Fibroblast of pulmonary artery (primary cell): Measurements from ENCODE around the gene SLCO2B1.
A peak's percentile ranks its signal among the peaks of the same experiment; 100 is the strongest.

Source experiments
- DNase-seq: peaks from one replicate; pipeline ENCODE4 v3.0.0-alpha.2; 2010; ENCODE audit warnings: low read depth
- H3K4me3 ChIP-seq: replicated peaks from 2 replicates; pipeline ENCODE4 v1.5.1; 2011; ENCODE audit warnings: low read depth, mild to moderate bottlenecking, control low read depth, low read length, moderate library complexity
- TF ChIP-seq, protein P1 (sequence below): IDR thresholded peaks from 2 replicates; pipeline ENCODE4 v1.5.1; 2011; ENCODE audit warnings: mild to moderate bottlenecking, control low read depth, low read length, inconsistent platforms; ENCODE audit errors: missing control alignments

The SLCO2B1 gene

GRCh38 chr11:75161506-75162095 is 10.7 kb downstream of the SLCO2B1 start:
- no peak overlapping the region for H3K4me3 ChIP-seq
- TF ChIP-seq, protein P1, sequence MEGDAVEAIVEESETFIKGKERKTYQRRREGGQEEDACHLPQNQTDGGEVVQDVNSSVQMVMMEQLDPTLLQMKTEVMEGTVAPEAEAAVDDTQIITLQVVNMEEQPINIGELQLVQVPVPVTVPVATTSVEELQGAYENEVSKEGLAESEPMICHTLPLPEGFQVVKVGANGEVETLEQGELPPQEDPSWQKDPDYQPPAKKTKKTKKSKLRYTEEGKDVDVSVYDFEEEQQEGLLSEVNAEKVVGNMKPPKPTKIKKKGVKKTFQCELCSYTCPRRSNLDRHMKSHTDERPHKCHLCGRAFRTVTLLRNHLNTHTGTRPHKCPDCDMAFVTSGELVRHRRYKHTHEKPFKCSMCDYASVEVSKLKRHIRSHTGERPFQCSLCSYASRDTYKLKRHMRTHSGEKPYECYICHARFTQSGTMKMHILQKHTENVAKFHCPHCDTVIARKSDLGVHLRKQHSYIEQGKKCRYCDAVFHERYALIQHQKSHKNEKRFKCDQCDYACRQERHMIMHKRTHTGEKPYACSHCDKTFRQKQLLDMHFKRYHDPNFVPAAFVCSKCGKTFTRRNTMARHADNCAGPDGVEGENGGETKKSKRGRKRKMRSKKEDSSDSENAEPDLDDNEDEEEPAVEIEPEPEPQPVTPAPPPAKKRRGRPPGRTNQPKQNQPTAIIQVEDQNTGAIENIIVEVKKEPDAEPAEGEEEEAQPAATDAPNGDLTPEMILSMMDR: no peak
- DNase-seq: peak; percentile 52

DNA sequence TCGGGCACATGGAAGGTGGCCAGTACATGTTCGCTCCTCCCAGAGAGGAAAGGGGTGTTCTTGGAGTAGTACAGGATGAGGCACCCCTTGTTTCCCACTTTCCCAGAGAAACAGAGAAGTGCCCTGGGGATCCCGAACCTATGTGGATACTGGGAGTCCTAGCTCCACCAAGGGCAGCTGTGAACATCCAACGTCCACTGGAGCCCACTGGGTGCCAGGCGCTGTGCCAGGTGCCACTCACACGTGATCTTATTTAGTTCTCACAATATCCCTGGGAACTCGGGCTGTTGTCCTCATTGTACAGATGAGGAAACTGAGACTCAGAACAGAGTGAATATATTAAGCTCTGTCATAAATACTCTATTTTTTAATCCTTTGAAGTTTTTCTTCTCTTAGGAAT is 12.0 kb downstream of the SLCO2B1 start:
- TF ChIP-seq, protein P1: no peak
- H3K4me3 ChIP-seq: no peak overlapping the region
- DNase-seq: no peak

DNA sequence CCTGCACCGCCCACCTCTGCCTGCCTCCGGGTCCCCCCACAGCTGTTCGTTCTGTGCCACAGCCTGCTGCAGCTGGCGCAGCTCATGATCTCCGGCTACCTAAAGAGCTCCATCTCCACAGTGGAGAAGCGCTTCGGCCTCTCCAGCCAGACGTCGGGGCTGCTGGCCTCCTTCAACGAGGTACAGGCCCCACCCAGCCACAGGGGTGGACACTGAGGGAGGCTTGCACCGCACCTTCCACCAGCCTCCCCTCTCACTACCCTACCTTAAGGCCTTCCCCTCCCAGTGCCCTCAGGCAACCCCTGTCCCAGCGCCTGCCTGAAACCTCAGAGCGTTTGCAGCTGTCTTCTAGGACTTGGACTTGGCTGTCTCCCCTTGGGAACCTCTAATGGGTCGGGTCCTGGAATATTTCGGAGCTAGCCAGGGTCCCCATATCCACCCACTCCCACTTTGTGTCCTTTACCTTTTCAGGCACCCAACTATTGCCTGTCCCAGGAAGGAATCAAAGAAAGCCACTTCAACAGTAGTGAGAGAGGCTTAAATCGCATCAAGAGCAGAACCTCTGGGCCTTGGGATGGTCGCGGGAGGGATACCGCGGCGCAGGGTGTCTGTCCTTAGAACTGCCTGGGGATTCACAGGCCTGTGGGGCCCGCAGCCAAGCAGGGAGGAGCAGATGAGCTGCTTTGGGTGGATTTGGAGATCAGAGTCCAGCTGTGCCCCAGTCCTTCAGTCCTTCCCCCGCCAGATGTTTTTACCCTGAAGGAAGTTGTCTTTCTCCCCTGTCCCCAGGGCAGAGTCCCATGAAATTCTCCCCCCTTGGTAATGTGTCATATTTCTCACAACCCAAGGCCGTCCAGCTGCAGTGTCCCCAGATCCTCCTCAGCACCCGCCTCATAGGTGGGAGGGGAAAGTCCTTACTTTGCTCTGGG is 13.3 kb downstream of the SLCO2B1 start:
- TF ChIP-seq, protein P1: no peak
- DNase-seq: no peak
- H3K4me3 ChIP-seq: no peak overlapping the region

DNA sequence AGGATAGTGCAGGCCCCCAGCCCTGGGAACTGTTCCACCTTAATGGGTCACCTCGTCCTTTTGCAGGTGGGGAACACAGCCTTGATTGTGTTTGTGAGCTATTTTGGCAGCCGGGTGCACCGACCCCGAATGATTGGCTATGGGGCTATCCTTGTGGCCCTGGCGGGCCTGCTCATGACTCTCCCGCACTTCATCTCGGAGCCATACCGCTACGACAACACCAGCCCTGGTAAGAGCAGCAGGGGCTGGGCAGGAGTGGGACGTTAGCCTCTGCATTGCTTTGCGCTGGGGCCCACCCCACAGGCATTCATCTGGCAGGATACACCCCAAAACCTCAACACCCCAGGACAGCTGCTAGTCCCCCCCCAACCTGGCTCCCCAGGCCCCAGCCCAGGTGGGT is 14.8 kb downstream of the SLCO2B1 start:
- no peak for DNase-seq
- H3K4me3 ChIP-seq: no peak overlapping the region
- TF ChIP-seq, protein P1: no peak

DNA sequence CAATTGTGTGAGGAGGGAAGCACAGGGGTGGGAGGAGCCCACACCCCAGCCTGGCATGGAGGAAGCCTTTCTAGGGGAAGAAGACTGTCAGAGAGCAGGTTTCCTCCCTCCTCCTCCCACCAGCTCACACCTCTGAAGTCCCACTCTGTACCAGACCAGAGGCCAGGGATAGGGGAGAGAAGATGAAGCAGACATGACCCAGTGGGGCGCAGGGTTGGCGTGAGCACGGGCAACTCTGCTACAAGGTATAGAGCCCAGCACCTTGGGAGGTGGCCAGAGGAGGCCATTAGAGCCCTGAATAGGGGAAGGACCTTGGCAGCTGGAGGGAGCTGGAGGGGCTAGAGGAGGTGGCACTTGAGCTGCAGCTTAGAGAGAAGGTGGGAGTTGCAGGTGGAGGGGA is 15.9 kb downstream of the SLCO2B1 start:
- TF ChIP-seq, protein P1: no peak

DNA sequence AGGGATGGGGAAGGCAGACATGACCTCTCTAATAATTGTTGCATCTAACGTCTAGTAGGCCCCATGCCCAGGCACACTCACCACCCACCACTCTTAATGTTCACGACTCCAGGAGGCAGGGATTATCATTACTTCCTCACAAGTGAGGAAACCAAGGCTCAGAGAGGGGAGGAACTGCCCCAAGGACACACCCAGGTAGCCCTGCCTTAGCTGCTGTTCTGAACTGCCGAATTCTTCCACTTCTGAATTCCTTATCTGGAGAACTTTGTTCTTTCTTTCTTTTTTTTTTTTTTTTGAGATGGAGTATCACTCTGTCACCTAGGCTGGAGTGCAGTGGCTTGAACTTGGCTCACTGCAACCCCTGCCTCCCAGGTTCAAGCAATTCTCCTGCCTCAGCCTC is 16.7 kb downstream of the SLCO2B1 start:
- DNase-seq: no peak
- H3K4me3 ChIP-seq: no peak overlapping the region

More for the DNA sequence above, 15.9 kb downstream of the SLCO2B1 start:
- H3K4me3 ChIP-seq: no peak overlapping the region
- DNase-seq: no peak

More for the DNA sequence above, 16.7 kb downstream of the SLCO2B1 start:
- TF ChIP-seq, protein P1: no peak
